KG1 (cell line): Measurements from ENCODE around the gene FSIP1.

ENCODE experiments used
- DNase-seq: peaks from one replicate; lab custom pipeline; 2025; lab: John Stamatoyannopoulos, UW

Gene FSIP1

DNA sequence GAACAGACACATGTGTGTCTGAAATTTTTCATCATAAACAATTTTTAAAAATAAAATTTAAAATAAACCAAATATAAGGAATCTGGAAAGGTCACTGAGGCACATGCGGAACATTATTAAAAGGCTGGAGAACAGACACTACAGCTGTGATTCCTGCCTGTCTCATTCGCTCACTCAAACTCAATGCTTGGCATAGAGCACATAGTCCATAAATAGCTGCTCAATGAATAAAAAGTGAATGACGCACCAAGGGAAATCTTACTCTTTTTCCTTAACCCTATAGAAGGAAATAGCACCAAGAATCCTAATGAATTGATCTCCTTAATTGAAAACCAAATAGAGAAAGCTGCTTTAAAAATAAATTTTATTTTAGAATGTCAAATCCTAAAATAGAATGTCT is 98.4 kb downstream of the FSIP1 start:
- DNase-seq: no peak

DNA sequence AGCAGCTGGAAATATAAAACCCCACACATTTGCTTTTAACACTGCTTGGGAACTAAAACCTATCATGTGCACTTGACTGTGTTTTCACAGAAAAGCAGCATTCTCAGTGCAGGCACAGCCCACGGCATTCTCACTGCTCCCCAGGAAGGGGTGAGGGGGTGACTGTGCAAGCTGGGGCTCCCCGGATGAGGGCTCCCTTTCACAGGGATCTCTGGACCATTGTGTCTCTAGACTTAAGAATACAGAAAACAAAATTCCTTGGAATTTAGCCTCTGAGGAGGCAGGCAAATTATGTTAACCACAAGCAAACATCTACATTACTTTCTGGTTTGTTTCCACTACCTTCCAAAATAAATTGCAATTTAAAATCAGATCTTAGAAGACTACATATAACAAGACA is 100.3 kb downstream of the FSIP1 start:
- DNase-seq: no peak

DNA sequence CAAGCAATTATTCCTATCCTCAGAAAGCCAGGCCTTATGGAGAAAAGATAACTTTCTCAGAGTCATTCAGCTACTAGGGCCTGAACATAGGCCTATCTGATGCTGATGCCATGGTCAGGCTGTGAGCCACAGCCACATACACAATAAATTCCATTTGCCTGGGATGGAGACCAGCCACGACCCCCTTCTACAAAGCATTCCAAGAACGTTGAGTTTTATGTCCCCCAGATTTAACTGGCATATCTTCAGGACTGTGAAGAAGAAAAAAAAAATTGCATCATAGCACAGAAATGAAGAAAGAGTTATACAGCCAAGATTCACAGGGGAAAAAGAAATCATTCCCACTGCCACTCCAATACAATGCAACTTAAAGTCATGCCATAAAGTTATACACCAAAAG is 101.8 kb downstream of the FSIP1 start:
- DNase-seq: no peak

DNA sequence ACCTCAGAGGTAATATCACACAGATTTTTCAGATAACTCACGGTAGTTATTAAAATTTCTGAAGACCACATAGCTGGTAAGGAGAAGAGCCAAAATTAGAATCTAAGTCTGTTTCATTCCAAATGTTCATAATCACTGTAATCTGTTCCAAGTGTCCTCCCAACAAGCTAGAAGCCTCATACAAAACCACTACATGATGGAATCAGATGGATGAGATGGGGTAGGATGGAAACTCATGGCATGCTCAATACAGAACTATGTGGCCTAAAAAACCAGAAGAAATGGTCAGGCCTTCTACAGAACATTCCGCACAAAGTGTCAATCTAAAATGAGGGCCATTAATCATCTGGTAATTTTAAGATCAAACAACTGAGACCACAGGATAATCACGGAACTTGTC is 110.0 kb downstream of the FSIP1 start:
- DNase-seq: no peak

DNA sequence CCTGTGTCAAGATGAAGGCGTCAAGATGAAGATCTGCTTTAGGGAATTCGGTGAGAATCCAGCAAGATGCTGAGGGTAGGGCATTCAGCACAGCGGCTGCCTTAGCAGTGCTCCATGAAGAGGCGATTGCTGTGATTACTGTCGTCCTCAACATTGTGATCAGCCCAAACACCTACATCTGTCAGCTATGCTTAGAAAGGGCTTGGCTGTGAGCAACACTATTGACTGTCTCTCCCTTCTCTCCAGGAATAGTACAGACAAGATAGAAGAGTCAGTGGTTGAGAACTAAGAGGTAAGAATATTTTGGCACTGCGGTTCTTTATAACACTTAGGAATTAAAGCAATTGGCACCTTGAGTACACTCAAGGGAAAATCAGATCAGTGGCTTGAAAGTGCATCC is 110.5 kb downstream of the FSIP1 start:
- DNase-seq: no peak

DNA sequence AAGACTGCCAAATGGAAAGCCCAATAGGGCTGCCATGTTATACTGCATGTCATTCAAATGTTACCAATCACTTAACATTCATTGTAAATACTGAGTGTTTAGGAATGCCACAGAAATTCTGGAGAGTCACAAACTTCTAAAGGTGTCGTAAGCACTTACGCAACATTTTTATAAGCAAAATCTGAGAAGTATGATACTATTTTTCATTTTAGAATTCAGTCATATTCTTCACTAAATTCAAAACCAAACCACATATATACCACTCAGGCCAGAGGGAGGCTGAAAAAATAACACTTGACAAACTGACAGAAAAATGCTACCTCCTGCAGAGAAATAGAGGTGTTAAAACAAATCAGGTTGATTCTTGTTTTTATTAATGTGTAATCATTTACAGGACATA is 112.0 kb downstream of the FSIP1 start:
- DNase-seq: no peak

DNA sequence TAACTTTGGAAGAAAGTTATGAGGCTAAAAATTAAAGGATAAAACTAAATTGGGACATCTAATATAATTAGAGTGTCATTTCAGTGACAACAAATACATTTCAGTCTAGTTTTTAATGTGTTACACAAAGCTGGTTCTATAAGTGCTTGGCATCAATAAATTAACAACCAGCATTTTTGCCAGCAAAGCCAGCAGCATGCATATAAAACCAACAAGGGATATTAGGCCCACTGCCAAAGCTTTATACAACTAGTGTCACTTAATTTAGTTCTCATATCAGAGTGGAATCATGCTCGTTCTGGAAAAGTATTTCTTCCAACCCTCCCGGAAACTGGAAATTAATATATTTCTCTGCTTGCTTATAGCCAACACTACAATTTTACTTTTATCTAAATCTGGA is 113.0 kb downstream of the FSIP1 start:
- no peak for DNase-seq

DNA sequence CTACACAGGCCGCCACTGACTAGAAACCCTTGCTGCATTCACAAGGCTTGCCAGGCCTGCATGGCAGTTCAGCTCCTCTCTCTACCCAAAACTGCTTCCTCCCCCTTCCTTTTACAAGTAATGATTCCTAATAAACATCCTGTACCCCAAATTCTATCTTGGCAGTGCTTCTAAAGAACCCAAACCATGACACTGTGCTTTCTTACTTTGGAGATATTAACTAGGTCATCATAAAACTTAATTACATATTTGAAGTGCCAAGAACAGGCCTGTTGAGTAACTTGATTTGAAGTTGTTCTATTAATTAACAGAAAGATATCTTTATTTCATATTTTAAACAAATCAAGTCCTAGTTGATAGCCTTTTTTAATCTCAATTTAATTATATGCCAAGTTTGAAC is 113.4 kb downstream of the FSIP1 start:
- no peak for DNase-seq

DNA sequence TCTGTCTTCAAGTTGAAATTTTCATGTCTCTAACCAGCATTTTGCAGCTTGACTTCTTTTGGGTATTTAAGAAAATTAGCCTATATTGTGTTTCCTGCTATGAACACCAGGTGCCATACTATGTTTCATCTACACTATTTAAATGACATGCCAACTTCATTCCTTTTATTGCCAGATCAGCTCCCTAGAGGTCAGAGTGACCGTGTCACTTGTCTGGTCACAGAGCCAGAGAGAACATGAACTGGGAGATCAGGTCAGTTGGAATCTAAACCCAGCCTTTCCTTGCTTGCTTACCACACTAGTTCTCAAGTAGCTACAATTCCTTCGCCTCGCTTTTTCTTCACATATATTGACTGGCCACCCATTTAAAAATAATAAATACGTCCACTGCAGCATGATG is 114.2 kb downstream of the FSIP1 start:
- DNase-seq: no peak

DNA sequence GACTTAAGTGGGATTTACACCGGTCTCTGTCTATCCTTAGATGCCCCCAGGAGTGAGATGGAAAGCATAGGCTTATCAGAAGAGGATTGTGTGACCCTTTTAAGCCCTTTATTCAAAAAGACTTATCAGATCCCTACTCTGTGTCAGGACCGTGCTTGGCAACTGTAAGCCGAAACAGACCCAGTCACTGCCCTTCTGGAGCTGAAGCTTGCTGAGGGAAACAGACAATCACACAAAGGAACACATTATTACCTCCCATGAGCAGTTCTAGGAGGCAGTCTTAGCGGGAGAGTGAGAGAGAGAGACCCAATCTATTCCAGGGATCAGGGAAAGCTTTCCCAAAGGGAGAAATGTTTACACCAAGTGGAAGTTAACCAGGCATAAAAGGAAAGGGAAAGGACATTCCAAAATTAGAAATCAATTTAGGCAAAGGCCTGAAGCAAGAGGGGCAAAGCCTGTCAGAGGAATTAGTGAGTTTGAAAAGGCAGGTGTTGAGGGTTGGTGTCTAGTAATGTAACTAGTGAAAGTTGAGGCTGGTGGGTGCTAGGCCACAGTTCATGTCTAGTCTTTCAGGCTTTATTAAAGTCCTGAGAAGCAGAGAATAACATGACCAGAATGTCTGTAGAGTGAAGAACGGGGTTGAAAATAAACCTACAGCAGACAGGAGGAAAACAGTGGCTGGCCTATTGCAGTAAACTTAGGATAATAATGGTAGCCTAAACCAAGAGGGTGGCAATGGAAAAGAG is 115.1 kb downstream of the FSIP1 start:
- DNase-seq: no peak

DNA sequence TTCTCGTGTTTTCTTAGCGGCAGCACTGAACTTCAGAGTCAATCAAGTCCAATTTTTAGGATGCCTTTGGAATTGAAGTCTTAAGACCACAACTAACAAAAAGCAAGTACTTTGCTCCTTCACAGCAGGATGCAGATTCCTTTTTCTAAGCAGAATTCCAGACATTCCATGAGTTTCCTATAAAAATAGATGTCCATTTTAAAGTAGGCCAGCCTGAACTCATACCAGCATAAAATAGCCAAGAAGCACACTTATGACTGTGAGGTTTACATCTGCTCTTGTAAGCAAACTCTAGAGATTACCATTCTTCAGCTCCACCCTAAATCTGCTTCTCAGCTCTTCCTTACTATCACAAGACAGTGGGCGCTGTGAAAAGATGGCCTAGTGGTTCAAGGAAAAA is 116.0 kb downstream of the FSIP1 start:
- DNase-seq: no peak

DNA sequence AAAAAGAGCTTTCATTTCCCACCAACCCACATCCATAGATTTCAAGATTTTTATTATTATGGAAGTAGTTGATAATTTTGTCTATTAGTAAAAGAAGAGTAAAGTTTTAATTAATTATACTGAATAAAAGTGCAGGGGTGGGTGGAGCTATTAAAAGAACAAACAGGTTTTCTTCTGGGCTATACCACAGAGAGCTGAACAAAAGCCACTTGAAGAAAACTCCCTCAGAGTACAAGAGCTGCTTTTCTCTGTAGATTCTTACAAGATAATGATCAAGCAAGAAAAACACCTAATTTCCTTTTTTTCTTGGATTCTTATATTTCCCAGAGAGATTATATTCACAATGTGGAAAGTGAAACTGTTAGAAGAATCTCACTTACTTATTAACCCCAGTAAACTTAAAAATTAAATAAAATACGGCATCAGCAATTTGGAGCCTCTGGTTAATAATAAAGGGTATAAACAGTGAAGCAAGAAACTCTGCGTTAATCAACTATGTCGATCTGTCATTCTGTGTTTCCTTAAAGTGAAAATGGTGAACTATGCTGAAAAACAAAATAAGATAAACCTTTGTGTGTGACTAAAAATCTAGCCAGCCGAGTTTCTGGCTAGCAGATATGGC is 116.9 kb downstream of the FSIP1 start:
- no peak for DNase-seq

DNA sequence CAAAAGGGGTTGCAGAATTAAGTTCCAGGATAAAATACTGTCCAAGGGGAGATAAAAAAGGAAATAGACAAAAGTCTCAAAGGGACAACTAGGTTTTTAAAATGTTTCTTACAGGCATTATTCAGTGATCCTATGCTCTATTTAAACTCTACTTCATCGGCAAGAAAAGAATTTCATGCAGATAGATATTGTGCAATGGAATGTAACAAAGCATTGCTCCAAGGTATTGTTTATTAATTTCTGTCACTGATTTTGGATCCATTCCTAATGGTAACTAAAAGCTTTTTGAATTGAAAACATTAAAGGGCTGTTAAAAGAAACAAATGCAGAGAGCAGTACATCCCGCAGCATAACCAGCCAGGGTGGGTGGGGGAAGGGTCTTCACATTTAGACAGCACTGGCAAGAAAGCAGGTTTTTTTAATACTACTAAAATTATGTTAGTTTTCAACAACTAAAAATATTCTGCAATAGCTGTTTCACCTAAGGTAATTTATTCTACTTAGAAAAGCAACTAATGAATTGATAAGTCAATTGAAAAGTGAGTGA is 118.9 kb downstream of the FSIP1 start:
- no peak for DNase-seq

DNA sequence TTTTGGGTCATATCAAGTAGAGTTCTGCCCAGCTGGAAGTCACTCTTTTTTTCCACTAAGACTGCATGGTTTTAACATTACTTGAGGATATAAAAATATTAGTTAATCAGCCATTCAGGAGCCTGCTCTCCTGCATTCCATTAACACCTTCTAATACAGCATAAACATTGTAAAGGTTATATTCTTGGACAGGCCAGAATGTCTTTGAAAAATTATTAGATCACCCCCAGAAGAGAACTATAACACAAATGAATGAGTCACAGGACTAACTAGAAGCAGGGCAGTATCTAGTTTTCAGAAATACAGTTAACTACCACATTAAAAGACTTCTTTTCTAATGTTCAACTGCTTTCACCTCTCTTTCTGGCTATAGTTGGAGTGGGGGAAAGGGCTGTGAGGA is 120.9 kb downstream of the FSIP1 start:
- DNase-seq: no peak

DNA sequence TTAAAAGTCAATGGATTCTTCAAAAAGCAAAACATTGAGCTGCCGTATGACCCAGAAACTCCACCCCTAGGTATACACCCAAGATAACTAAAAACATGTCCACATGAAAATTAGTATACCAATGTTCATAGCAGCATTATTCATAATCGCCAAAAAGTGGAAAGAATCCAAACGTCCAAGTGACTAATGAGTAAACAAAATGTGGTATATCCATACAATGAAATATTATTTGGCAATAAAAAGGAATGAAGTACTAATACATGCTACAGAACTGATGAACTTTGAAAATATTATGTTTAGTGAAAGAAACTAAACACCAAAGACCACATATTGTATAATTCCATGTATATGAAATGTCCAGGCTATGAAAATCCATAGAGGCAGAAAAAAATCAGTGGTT is 123.9 kb downstream of the FSIP1 start:
- no peak for DNase-seq

DNA sequence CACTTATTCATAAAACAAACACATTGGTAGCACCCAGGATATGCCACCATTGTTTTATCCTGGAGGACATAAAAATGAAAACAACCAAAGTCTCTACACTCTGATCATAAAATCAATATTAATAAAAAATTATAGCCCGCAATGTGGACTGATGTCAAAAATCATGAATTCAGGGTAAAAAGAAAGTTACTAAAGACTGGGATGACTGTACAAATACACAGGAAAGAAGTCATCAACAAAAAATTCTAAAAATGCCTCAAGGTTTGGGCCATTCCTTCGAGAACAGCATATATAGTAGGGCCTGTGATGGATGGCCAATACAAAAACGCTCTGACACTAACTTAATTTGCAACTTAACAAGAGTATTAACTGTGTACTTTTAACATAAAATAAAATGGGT is 125.0 kb downstream of the FSIP1 start:
- no peak for DNase-seq

DNA sequence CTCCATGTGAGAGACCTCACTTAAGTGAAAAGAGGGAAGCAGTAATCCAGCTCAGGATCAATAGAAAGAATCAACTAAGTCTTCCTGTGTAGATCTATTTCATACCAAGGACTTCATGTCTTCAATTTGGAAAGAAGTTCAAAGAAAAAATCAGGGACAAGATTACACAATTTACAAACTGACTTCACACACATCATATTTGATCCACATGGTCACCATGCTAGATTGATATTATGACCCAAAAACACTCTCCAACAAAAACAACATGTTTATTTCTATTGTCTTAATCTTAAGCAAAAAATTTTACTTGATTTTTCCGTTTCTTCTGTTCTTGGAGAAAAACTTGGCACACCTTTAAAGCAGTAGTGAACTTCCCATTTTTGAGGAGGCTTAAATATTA is 125.5 kb downstream of the FSIP1 start:
- no peak for DNase-seq

DNA sequence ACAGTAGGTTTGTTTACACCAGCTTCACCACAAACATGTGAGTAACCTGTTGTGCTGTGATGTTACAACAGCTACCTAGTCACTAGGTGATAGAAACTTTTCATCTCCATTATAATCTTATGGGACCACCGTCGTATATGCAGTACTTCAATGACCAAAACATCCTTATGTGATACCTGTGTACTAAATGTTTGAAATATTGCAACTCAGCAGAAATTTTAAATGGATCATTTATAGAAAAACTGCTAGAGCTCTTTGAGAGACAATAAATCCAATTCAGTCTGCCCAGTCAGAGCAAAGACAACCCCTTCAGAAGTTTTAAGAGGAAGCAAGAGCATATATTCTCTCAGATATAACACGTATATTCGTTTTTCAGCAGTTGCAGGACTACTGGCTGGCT is 128.3 kb downstream of the FSIP1 start:
- no peak for DNase-seq

DNA sequence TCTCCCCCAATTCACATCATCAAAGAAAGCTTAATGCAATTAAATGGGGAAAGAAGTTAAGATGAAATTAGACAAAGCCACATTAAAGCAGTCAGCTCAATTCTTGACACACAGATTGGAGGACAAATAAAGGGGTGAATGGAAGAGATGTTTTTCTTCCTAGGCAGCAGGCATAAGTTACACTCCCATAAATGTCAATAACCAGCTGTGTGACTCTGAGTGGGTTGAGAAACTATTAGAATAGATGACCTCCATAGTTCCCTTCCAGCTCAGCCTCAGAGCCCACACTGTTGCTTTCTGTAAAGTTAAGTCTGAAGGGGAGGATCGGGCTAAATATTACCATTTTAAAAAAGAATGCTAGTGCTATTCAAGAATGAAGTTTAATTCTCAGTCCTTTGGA is 130.8 kb downstream of the FSIP1 start:
- no peak for DNase-seq

DNA sequence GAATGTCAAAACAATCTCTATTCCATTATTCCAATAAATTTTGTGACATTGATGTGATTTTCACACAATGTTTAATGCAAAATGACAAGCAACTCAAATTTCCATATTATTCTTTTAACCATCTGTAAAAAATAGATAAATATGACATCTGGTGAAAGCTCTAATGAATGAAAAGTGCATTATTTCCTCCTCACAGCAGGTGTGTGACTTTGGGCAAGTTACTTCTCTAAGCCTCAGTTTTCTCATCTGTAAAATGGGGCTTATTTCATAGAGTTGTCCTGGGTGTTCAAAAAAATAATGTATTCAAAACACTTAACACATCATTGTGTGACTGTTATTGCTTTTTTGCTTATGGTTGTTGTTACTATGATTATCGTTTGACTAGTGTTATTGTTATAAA is 131.3 kb downstream of the FSIP1 start:
- DNase-seq: no peak

DNA sequence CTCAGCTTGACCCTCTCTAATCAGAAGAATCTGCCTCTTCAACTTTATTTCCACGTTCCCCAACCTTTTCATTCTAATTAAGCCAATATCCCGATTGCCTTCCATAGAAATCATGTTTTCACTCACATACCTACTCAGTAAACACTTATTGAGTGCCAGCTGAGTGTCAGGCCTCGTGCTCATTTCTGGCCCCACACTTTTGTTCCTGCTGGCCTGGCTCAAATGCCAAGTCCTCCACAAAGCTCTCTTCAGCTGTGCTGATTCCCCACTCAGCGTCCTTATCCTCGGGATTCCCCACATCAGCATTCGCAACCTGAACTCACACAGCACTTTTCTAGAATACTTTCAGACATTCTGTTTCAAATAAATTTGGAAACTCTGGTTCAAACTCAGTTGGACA is 132.9 kb downstream of the FSIP1 start:
- no peak for DNase-seq

DNA sequence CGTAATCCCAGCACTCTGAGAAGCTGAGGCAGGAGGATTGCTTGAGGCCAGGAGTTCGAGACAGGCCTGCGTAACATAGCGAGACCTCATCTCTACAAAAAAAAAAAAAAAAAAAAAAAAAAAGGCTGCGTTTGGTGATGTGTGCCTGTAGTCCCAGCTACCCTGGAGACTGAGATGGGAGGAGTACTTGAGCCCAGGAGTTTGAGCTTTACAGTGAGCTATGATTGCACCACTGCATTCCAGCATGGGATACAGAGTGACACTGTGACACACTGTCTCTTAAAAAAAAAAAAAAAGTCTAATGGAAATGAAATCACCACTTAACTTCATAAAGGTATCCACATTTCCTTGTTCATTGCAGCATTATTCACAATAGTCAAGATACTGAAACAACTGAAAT is 136.2 kb downstream of the FSIP1 start:
- no peak for DNase-seq

DNA sequence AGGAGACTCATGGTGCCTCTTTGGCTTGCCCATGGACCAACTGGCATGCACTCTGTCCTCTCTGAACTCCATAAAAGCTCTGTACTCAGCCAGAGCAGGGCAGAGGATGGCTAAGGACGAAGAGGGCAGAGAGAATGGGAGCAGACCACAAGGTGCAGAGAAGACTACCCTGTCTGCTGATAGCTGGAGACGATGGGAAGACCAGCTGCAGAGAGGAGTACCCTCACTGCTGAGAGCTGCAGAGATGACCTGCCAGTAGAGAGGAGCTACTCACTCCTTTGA is 136.7 kb downstream of the FSIP1 start:
- DNase-seq: no peak
